ENCODE measurements around the gene PTGDR.

Gene PTGDR

DNA sequence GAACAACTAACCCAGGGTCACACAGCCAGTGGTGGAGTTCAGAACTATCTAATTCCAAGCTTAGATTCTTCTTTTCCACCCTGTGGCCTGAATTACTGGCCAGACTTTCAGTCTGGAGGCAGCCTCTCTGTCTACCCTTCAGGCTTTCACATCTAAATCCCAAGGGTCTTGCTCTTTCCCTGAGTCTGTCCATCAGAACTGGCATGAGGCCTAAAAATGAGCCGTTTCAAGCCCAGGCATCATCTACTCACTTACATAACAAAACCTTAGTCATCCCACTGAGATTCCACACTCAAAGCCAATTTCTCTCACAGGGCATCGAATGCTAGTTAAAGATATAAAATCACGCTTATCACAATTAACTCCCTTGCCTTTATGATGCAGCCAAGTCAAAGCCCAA lies 1.3 kb upstream of the PTGDR start:
- no peak for DNase-seq

DNA sequence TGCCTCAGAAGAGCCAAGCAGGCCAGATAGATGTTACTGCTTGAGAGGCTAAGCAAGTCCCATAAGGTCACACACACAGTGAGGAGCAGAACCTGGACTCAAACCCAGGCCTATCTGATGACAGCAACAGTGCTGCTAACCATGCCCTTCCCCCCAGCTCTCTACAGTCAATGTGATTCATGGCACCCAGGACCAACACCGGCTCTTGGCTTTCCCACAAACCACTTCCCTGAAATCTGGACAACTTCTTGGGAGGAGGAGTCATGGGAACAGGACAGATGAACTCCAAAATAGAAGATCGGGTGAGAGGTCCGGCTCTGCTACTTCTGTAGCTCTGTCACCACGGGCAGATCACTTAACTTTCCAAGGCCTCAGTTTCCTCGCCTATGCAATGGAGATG lies 716 bp upstream of the PTGDR start:
- DNase-seq = no peak

DNA sequence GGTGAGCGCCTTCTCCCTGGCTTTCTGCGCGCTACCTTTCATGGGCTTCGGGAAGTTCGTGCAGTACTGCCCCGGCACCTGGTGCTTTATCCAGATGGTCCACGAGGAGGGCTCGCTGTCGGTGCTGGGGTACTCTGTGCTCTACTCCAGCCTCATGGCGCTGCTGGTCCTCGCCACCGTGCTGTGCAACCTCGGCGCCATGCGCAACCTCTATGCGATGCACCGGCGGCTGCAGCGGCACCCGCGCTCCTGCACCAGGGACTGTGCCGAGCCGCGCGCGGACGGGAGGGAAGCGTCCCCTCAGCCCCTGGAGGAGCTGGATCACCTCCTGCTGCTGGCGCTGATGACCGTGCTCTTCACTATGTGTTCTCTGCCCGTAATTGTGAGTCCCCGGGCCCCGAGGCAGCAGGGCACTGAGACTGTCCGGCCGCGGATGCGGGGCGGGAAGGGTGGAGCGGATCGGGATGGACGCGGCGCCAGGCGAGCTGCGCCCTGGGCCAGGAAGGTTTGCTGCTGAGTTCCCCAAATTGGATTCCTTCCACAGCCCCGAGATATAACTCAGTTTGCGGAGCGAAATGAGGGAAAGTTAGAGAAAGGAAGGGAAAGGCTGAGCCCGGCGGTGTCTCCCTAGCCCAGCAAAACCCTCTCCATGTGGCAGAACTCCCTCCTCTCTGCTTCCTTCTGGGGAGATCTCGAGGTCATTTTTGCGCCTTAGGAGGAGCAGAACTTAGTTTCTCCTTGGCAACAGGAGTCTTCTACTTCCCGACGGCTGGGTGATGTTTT lies 972 bp downstream of the PTGDR start:
- DNase-seq = no peak

DNA sequence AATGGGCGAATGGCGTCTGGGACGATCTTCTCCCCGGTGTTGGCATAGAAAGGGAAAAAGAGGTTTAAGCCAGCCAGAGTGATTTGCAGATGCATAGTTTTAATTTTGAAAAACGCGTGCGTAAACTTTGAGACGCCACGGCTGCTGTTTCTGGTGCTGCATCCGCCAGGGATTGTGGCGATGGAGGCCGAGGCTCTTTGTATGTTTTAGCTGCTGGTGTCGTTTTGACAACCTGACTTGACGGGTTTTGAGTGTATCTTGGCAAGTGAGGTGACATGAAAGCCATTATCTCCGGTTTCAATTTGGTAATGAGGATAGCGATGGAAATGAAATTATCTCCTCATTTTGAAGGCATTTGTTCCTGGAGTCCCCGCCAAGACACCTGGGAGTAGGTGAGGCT lies 1.6 kb downstream of the PTGDR start:
- DNase-seq = no peak

DNA sequence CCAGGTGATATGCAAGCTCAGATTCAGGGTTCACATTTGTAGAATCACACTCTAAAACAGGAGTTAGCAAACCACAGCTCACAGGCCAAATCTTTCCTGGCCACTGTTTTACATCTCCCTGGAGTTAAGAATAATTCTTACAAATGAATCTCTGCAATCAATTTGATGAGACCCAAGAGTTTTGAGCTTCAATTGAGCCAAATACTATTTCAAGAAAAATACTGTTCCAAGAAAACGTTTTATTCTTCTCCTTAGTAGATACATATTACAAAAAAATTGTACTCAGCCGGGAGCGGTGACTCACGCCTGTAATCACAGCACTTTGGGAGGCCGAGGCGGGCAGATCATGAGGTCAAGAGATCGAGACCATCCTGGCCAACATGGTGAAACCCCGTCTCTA lies 2.5 kb downstream of the PTGDR start:
- DNase-seq = no peak

DNA sequence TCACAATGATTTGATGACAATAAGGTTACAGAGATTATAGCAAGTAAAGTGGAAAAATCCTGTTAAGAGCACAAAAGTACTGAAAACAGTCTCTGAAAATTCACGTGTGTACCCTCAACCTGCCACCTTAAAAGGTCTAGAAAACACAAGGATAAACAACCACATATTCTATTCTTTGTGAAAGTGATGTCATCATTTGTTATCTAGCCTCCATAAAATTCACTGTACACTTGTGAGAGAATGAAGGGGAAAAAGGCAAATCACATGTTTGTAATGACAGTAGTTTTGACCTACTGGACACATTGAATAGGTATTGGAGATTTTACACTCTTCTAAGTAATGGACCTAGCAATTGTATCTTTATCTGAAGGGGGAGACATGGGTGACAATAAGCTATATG lies 4.0 kb downstream of the PTGDR start:
- DNase-seq = no peak

DNA sequence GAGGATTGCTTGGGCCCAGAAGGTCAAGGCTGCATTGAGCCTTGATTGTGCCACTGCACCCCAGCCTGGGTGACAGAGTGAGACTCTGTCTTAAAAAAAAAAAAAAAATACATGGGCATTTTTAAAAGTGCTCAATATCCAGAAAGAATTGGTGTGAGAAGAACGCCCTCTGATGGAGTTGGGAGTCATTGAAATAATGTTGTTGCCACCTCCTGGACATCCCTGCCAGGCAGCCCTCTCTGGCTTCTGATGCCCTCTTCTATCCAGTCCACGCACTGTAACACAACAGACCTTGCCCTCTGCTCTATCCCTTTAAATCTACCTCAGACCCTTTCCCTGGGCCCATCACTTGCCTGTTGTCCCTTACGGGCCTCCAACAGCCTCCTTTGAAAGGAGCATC lies 4.9 kb downstream of the PTGDR start:
- DNase-seq = peak; percentile 43

DNA sequence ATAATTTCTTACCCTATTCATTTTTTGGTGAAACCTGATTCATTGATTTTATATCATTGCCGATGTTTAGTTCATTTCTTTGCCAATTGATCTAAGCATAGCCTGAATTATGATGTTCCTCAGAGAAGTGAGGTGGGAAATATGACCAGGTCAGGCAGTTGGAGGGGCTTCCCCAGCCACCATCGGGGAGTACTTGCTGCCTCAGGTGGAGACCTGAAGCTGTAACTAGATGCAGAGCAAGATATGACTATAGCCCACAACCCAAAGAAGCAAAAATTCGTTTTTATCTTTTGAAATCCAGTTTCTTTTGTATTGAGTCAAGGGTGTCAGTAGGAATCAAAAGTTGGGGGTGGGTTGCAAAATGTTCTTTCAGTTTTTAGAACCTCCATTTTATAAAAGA lies 7.9 kb downstream of the PTGDR start:
- no peak for DNase-seq

DNA sequence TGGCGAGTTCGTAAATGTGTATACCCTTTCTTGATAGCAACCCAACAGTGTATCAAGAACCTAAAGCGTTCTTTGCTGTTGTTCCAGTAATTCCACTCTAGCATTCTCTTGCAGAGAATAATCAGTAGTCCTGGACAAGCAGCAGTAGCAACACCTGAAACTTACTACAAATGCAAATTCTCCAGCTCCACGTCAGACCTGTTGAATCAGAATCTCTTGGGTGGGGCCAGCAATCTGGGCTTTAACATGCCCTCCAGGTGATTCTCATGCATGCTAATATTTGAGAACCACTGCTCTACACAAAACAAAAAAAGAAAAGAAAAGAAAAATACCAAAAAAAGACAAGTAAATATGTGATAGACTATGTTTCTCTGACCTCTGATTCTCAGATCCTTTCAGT lies 10.1 kb downstream of the PTGDR start:
- DNase-seq = no peak

DNA sequence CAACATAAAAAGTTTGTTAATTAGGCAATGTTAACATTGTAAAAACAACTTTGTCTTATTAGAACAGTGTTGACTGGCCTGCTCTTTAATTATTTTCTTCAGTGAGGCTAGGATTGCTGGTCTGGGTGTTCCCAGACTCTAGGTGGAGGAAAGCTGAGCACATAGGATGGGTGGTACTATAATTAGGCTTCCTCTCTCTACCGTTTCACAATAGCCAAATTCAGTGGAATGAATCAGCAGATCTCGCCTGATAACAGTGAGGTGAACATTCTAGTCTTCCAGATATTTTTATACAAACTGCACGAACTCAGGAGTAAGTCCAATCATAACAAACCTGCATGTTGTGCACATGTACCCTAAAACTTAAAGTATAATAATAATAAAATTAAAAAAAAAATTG lies 11.9 kb downstream of the PTGDR start:
- DNase-seq = peak; percentile 32

DNA sequence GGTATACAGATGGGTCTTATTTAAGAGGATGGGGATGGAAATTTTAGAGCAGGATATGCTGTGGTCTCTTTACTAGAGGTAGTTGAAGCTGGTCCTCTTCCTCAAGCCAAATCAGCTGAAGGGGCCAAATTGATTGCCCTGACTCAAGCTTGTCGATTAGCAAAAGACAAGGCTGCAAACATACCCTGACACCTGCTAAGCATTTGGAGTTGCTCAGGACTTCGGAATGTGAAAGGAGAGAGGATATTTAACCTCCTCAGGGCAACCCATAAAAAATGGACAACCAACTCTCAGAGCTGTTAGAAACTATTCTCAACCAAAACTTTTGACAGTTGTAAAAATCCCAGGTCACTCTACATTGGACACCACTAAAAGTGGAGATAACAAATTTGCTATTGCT lies 15.6 kb downstream of the PTGDR start:
- DNase-seq = no peak

DNA sequence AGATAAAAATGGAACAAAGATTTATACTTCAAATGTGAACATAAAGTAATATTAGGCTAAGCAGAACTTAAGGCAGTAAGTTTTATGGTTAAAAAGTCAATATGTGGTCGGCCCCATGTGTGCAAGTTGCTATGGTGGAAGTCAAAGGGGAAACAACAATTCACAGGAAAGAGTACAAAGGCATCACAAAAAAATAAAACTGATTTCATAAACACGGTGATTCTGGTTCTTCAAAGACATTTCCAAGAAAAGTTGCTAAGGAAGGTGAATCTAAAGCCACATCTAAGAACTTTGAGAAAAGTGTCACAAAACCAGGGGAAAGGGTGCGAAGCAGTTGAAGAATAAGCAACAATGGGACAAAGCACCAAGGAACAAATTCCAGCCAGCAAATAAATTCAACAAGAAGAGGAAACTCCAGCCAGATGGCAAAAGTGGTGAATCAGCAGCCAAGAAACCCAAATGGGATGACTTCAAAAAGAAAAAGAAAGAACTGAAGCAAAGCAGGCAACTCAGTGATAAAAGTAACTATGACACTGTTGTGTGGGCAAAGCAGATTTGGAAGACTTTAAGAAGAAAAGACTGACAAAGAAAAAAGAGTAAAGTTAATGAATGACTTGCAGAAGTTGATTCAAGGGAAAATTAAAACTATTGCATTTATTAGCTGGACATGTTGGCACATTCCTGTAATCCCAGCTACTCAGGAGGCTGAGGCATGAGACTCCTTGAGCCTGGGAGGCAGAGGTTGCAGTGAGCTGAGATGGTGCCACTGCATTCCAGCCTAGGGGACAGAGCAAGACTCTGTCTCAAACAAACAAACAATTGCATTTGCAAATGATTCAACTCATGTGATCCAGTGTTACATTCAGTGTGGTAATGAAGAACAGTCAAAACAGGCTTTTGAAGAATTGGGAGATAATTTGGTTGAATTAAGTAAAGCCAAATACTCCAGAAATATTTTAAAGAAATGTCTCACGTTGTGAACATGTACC lies 19.5 kb downstream of the PTGDR start:
- no peak for DNase-seq

DNA sequence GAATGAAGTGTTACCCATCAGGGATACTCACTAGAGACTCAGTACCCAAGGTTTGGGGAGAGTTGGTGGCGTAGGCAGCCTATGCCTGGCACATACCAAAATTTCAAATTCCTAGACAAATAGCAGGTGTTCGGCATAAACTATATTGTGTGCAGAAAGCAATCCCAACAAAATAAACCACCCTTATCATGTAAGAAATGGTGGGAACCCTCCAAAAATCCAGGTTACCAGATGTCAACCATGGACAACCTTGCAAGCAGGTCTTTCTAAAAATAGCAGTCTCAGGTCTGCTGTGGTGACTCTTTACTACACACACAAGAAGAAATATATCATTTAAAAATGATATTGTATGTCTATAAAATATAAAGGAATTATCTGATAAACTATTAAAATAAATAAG lies 28.9 kb downstream of the PTGDR start:
- DNase-seq = no peak

DNA sequence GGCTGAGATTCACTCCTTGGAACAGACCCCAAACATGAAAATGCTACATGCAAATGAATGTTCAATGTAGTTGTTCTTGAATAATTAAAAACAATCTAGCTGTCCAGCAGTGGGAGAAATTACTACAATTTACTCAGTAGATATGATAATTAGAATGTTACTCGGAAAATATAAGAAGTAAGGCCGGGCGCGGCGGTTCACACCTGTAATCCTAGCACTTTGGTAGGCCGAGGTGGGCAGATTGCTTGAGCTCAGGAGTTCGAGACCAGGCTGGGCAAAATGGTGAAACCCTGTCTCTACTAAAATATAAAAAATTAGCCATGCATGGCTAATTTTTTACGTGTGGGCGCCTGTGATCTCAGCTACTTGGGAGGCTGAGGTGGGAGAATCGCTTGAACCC lies 31.3 kb downstream of the PTGDR start:
- no peak for DNase-seq

DNA sequence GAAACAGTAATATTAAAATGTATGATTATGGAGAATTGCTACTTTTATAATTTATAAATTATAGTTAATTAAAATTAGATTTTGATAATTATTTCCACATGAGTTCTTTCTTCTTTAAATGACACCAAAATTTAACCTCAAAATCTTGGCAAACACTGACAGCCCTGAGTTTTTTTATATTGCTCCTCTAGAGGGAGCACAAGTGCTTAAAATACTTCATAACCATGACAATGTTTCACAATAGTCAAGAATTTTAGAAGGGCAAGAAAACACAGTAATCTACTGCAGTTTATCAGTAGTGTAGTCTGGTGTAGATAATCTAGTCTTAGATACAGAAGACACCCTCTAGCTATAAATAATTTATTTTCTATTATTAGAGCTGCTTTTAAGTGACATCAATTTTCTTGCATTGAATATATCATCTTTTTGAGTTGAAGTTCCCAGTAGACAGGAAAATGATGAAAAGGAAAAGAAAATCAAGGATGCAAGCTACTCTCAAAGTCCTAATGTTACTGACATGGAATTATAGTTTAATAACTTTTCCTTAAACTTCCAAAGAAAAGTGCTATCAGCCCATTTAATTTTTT lies 32.3 kb downstream of the PTGDR start:
- DNase-seq = peak; percentile 60

DNA sequence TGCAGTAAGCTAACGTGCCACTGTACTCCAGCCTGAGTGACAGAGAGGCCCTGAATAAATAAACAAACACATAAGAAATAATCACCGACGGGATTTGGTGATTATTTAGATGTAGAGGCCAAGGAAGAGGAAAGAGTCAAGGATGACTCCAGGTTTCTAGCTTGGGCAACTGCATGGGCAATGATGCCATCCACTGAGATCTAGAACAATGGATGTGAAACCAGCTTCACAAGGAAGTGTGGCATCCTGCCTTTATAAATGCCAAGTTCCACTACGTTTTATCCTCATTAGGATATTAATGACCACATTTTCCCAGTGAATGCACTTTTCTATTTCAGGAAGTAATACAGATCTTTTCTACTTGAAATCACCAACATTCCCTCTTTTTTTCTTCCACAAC lies 35.7 kb downstream of the PTGDR start:
- no peak for DNase-seq

DNA sequence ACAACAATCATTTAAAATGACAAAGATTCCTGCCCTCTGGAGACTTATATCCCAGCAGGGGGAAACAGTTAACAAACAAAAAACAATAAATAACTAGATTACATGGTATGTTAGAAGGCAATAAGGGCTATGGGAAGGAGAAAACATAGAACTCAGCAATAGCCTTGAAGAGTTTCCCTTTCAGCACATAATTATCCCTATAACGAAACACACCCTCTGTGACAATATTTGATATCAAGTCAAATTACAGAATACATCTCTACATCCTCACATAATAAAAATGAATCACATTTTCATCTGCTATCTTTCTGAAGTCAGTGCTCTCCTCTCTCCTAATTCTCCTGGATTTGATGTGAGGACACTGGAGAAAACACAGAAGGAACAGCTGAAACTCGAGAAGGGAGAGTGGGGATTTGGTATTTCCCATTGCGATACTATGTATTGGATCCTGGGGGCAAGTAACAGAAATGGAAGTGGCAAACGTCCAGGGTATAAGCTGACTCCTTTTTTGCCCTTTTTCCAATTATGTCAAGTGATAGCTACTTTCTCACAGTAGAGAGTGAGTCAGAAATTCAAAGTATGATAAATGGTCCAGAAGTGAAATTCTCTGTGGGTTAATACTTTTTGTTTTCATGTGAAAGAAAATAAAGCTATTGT lies 36.9 kb downstream of the PTGDR start:
- no peak for DNase-seq

DNA sequence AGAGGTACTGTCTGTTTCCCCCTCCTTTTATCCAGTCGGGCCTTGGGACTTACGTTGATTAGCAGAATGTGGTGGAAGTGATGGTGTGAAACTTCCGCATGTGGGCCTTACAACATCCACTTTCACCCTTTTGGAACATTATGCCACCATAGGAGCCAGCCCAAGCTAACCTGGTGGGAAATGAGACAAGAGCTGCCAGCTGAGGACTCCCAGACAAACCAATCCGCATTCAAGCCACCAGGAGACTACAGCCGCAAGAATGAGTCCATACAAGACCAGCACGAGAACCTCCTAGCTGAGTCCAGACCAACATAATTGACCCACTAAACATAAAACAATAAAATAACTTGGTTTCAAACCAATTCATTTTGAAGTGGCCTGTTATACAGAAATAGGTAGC lies 37.5 kb downstream of the PTGDR start:
- no peak for DNase-seq

DNA sequence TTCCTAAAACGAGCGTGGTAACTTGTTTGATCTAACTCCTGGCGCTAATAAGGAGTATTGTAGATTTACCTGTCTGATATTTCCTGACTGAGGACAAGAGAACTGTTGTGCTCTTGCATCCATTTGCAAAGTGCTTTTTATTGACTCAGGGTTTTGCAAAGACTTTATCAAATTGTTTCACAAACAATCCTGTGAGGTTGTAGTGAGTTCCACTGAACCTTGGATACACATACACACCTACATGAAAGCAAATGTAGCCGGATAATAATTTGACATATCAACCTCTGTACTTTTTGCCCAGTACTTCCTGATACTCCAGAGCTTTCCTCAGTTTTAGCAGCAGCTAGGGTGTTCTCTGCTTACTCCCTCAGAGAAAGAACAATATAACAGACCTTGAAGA lies 39.9 kb downstream of the PTGDR start:
- DNase-seq = no peak

DNA sequence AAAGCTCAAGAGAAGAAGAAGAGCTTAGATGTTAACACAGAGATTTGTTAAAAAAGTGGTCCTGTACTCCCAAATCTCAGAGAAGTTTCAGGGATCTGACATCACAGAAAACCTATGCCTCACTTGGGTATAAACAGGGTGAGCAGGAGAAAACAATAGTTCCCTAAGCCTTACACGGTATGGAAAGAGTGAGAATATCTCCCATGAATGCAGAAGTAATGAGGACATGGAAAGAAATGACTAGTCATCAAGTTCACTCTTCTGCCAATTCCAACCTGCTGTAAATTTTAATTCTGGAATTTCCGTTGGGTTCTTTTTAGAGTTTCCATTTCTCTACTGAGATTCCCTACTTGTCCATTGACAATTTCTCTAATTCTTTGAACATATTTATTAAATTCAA lies 40.4 kb downstream of the PTGDR start:
- no peak for DNase-seq

DNA sequence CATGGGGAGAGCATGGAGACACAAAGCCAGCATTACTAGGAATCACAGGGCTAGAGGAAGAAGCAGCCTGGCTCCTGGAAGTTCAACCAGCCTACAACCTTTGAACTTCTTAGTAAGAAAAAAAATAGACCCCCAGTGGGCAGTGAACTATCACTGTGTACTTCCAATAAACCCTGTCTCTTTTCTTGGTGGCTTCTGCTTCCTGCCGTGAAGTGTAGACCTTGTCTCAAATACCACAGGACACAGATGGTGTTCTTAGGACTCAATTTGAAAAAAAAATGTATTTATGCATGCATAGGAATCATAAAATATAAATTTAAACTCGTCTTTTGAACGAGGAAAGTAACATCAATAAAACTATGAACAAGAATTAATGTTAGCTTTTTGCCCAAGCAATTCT lies 43.0 kb downstream of the PTGDR start:
- no peak for DNase-seq

DNA sequence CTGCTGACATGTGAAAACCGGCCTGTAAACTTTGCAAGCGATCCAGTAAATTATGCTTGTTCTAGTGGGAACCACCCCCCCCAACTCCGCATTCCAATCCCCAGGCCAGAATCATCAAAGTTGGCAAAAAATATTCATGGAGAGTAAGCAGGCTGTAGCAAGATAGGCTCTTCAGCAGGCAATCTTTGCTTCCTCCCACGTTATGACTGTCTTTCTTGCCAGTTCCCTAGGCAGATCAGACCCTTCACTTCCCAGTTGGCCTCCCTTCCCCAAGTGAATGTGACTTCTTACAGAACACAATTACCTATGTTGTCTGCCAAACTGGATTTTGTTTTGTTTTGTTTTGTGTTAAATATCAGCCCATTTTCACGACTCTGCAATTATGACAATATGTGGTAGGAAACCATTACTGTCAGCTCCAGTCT lies 45.4 kb downstream of the PTGDR start:
- no peak for DNase-seq

DNA sequence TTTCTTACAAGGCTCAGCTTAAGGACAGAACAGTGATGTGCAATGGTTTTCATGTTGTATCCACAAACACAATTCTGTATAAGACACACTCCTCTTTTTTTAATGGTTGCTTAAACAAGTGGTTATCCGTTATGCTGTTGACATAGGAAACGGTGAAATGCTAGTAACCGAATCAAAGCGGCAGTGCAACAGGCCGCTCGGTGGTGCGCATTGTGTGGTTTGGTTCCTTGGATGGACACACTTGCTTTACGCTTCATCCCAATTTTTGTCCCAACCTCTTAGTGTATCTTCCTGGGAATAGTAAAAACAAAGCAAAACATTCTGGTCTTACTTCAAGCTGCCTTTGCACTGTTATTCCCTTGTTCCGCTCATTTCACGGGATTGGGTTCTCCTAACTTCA lies 46.0 kb downstream of the PTGDR start:
- peak; percentile 7 for DNase-seq

All from hematopoietic multipotent progenitor cell treated with erythropoietin and hydrocortisone succinate and interleukin-3 and kit ligand, for 8 days (in vitro differentiated cells).